ENCODE measurements around the gene TTPAL.
A peak's percentile ranks its signal among the peaks of the same experiment; 100 is the strongest.

The TTPAL gene

DNA sequence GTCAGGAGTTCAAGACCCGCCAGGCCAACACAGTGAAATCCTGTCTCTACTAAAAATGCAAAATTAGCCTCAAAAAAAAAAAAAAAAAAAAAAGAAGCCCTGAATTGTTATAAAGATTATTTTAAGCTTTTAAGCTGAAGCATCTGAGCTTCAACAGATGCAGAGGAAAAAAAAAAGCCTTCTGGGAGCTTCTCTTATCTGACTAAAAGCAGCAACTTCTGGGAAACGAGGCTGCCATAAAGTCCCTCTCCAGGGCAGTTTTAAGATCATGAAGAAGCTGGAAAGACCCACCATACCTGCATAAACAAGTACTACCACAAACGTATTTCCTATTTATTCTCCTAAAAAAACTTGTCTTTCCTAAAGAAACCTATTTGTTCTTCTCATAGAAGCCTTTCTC, 42.6 kb downstream of the TTPAL start:
- no peak for DNase-seq
- Histone ChIP-seq H3K36me3 (no peaks in the 10 kb centered on the region), H3K9me3 (no peaks in the 10 kb centered on the region), H3K4me3 (ENCODE audit: low read depth, low read length) (no peak overlapping the region), H3K4me1 (no peaks in the 10 kb centered on the region; the same call in 1 of the 2 replicates), H3K27me3 (no peaks in the 10 kb centered on the region)
- TF ChIP-seq, protein P1, sequence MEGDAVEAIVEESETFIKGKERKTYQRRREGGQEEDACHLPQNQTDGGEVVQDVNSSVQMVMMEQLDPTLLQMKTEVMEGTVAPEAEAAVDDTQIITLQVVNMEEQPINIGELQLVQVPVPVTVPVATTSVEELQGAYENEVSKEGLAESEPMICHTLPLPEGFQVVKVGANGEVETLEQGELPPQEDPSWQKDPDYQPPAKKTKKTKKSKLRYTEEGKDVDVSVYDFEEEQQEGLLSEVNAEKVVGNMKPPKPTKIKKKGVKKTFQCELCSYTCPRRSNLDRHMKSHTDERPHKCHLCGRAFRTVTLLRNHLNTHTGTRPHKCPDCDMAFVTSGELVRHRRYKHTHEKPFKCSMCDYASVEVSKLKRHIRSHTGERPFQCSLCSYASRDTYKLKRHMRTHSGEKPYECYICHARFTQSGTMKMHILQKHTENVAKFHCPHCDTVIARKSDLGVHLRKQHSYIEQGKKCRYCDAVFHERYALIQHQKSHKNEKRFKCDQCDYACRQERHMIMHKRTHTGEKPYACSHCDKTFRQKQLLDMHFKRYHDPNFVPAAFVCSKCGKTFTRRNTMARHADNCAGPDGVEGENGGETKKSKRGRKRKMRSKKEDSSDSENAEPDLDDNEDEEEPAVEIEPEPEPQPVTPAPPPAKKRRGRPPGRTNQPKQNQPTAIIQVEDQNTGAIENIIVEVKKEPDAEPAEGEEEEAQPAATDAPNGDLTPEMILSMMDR (IDR thresholded peaks at IDR 0.05; ENCODE audit: low read depth, low read length): no peak

DNA sequence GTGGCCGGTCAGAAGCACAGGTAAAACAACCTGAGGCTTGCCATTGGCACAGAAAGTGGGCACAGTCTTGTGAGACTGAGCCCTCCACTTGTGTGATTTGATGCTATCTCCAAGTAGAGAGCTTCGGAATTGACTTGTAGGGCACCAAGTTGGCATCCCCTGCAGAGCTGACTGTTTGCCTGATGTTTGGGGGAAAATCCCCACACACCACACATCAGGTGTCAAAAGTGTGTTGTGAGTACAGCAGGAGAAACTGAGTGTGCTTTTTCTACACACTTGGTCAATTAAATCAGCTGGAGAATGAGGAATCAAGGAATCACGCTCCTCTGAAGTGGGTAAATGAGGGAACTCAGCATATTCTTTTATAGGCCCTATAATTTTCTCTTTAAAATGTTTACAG, 45.2 kb downstream of the TTPAL start:
- no peak for DNase-seq
- TF ChIP-seq, protein P1 (IDR thresholded peaks at IDR 0.05; ENCODE audit: low read depth, low read length): no peak
- Histone ChIP-seq H3K4me1 (no peaks in the 10 kb centered on the region; the same call in 1 of the 2 replicates), H3K27me3 (no peaks in the 10 kb centered on the region), H3K4me3 (ENCODE audit: low read depth, low read length) (peak overlapping the region; percentile 92), H3K36me3 (no peaks in the 10 kb centered on the region), H3K9me3 (no peaks in the 10 kb centered on the region)

DNA sequence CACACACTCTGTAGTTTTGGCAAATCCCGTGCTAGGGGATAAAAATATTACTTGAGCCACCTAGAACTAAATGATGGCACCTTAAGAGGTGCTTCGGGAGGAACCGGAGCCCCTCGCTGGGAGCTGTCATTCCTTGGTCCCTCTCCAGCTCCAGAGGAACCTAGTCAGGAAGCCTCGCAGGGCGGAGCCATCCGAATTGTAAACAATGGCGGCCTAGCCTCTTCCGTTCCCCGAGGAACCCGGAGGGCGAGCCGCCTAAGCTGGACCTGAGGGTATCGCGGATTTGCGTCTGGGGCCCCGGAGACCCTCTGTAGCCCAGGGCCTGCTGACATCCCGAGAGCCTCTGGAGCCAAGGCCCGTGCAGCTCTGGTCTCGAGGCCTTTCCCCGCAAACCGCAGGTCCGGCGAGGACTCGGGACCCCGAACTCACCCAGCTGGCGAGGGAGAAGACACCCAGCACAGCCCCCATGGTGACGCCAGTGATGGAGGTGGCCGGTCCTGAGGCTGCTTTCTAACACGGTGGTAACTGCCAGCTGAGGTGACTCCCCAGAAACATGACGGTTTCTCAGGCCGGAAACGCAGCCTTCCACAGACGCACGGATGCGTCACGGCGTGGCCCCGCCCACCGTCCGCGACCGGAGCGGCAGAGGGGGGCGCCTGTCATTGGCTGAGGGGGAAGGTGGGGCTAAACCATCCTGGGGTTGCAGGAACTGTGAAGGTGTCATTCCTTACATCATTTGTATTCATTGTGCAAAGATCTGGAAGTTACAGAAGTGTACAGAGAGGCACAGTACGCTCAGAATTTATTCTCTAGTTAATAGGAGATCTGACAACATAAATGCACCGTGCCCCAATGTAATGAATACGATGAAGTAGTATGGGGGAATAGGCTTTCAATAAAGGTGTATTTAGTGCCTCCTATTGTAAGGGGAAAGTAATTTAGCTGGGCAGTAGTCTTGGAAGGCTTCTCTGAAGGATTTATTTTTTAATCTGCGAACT, 46.1 kb downstream of the TTPAL start, which contains the start of gene SERINC3:
SERINC3 (minus strand) TSS at position 587 of the 998 bp plus-strand sequence; CDS start at position 468, 119 bp downstream.
- Histone ChIP-seq H3K4me3 (ENCODE audit: low read depth, low read length) (peak within 1 kb of the TSS; percentile 92), H3K4me1 (no peaks in the 10 kb centered on the region; the same call in 1 of the 2 replicates), H3K27me3 (no peaks in the 10 kb centered on the region), H3K9me3 (no peaks in the 10 kb centered on the region), H3K36me3 (no peaks in the 10 kb centered on the region)
- DNase-seq: peak; percentile 95
- TF ChIP-seq, protein P1 (IDR thresholded peaks at IDR 0.05; ENCODE audit: low read depth, low read length): peak; percentile 37

DNA sequence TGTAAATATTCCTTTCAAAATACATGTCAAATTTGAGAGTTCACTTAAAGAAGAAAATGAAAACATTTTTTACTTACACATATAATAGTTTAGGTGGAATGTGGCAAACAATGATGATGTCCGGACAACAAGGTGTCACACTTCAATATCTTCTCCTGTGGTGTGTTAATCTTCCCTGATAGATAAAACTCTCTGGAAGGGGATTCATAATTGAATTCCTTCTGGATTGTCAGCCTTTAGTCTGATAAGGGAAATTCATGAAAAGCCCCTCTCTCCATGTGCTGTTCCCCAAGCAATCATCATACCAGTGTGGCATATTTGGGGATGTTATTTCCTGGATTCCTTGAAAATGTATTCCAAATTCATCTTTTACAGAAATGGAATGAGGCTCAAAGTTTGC, 47.2 kb downstream of the TTPAL start:
- Histone ChIP-seq H3K4me3 (ENCODE audit: low read depth, low read length) (no peak overlapping the region), H3K4me1 (no peaks in the 10 kb centered on the region; the same call in 1 of the 2 replicates), H3K36me3 (no peaks in the 10 kb centered on the region), H3K9me3 (no peaks in the 10 kb centered on the region), H3K27me3 (no peaks in the 10 kb centered on the region)
- DNase-seq: no peak
- TF ChIP-seq, protein P1 (IDR thresholded peaks at IDR 0.05; ENCODE audit: low read depth, low read length): no peak

DNA sequence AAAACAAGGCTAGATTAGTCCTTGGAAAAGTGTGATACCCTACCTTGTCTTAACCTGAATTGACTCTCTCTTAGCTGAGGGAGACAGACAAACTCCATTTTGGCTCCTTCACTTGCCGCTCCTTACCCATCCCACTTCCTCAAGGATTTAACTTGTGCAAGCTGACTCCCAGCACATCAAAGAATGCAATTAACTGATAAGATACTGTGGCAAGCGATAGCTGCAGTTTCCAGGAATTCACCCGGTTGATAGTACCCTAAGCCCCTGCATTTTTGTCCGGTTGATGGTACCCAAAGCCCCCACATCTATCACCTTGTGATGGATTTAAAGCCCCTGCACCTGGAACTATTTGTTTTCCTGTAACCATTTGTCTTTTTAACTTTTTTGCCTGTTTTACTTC, 48.1 kb downstream of the TTPAL start:
- DNase-seq: no peak
- Histone ChIP-seq H3K4me1 (no peaks in the 10 kb centered on the region; the same call in 1 of the 2 replicates), H3K4me3 (ENCODE audit: low read depth, low read length) (no peak overlapping the region), H3K36me3 (no peaks in the 10 kb centered on the region), H3K9me3 (no peaks in the 10 kb centered on the region), H3K27me3 (no peaks in the 10 kb centered on the region)
- TF ChIP-seq, protein P1 (IDR thresholded peaks at IDR 0.05; ENCODE audit: low read depth, low read length): no peak

DNA sequence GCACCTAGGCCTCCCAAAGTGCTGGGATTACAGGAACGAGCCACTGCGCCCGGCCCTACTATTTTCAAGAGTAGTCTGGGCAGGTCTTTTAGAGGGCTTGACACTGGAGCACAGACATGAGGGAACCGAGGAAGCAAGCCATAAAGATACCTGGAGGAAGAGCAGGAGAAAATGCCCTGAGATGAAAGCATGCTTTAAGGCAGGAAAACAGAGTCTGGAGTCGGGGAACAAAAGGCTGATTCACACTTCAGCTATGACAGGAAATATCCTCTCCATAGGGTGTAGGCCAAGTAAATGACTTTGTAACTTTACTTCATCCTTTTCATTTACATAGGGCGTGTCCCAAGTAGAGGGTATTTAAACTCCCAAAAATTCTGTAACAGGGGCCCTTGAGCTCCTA, 50.5 kb downstream of the TTPAL start:
- H3K9me3 ChIP-seq: no peaks in the 10 kb centered on the region
- DNase-seq: no peak
- no peak overlapping the region for H3K4me3 ChIP-seq (ENCODE audit: low read depth, low read length)
- H3K27me3 ChIP-seq: no peaks in the 10 kb centered on the region
- H3K4me1 ChIP-seq: no peaks in the 10 kb centered on the region; the same call in 1 of the 2 replicates
- TF ChIP-seq, protein P1 (IDR thresholded peaks at IDR 0.05; ENCODE audit: low read depth, low read length): no peak
- no peaks in the 10 kb centered on the region for H3K36me3 ChIP-seq
